Fibroblast of skin of abdomen (primary cell): ENCODE data around the gene GASK1A.

Source experiments
- DNase-seq: peaks from one replicate; pipeline ENCODE4 v3.0.0-alpha.2; 2013

Gene GASK1A

GRCh38 chr3:43014956-43015355, 35.8 kb downstream of the GASK1A start:
- no peak for DNase-seq

- no peak for DNase-seq
These were observed 36.5 kb downstream of the GASK1A start for GRCh38 chr3:43015572-43015971.

DNA sequence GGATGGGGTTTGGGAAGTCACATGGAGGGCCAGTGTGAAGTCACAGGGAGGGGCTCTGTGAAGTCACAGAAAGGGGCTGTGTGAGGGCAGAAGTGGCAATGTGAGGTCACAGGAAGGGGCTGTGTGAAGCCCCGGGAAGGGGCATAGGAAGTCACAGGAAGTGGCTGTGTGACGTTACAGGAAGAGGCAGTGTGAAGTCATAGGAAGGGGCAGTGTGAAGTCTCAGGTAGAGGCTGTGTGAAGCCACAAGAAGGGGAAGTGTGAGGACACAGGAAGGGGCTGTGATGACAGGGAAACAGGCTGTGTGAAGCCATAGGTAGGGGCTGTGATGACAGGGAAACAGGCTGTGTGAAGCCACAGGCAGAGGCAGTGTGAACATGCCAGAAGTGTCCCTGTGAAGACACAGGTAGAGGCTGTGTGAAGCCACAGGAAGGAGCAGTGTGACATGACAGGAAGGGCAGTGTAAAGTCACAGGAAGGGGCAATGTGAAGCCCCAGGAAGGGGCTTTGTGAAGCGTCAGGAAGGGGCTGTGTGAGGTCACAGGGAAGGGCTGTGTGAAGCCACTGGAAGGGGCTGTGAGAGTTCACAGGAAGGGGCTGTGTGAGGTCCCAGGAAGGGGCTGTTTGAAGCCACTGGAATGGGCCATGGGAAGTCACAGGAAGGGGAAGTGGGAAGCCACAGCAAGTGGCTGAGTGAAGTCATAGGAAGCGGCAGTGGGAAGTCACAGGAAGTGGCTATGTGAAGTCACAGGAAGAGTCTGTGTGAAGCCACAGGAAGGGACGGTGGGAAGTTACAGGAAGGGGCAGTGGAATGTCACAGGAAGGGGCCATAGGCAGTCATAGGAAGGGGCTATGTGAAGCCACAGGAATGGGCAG, 37.1 kb downstream of the GASK1A start:
- DNase-seq, result no peak

DNA sequence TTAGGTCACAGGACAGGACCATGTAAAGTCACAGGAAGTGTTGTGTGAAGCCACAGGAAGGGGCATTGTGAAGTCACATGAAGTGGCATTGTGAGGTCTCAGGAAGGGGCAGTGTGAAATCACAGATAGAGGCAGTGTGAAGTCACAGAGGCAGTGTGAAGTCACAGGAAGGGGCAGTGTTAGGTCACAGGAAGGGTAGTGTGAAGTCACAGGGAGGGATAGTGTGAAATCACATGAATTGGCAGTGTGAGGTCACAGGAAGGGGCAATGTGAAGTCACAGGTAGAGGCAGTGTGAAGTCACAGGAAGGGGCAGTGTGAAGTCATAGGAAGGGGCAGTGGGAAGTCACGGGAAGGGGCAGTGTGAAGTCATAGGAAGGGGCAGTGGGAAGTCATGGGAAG, 37.9 kb downstream of the GASK1A start:
- DNase-seq, result no peak

DNA sequence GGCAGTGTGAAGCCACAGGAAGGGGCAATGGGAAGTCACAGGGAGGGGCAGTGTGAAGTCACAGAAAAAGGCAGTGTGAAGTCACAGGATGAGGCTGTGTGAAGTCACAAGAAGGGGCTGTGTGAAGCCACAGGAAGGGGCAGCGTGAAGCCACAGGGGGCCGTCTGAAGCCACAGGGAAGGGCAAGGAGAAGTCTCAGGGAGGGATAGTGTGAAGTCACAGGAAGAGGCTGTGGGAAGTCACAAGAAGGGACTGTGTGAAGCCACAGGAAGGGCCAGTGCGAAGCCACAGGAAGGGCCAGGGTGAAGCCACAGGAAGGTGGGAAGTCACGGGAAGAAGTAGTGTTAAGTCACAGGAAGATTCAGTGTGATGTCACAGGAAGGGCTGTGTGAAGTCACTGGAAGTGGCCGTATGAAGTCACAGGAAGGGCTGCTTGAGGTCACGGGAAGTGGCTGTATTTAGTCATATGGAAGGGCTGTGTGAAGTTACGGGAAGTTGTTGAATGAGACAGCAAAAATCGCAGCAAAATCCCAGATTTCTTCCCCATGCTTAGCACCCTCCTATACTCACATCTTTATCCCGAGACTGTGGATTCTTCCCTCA, 38.6 kb downstream of the GASK1A start:
- no peak for DNase-seq

GRCh38 chr3:43018246-43018645, 39.1 kb downstream of the GASK1A start:
- DNase-seq, result no peak

DNA sequence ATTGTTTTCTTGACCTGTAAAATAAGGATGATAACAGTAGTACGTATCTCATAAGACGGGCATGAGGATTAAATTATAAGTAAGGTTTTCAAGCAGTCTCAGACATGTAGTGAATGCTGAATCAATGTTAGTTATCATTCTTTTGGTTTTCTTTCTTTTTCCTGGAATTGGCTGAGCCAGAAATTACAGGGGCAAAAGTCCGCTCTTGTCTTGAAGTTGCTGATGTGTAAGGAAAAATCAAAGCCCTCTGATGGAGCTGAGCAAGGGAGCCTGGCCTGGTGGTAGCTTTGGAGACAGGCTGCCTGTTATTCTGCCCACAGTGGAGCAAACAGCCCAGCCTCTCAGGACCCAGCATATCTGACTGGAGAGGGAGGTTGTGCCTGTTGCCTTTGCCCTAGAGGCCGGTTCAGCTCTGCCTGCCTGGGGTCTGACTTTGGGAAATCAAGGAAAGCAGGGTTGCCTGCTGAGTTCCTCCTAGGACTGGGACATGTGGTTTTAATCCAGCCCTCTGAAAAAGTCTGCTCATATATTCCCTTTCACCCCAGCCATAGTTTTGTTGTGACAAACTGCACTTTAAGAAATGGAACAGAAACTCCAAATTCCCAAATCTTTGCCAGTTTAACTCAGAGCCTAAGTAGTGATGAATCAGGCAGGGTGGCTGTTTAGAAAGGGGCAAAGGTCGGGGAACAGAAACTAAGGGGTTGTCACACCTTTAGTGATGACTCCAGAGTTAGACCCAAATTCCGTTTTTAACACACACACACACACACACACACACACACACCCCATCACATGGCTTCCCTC, 40.1 kb downstream of the GASK1A start:
- DNase-seq, result peak; percentile 2

GRCh38 chr3:43019826-43020225, 40.7 kb downstream of the GASK1A start:
- no peak for DNase-seq

DNA sequence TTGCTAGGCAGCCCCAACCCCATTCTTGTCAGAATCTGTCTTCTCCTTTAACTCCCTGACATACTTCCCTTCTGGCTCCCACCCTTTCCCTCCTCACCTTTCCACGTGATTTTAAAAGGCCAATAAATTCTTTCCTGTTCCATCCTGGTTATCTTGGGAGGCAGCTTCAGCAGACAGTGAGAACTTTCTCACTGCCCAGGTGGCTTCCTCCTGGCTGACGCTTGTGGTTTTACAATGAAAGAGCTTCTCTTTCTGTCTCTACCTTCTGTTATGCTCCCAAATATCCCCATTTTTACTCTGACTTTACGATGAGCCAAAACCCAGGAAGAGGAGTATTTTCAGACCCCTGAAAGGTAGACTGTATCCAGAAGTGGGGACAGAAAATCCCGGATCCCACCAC, 42.1 kb downstream of the GASK1A start:
- DNase-seq, result no peak

- no peak for DNase-seq
These were observed 43.0 kb downstream of the GASK1A start for GRCh38 chr3:43022121-43022520.

DNA sequence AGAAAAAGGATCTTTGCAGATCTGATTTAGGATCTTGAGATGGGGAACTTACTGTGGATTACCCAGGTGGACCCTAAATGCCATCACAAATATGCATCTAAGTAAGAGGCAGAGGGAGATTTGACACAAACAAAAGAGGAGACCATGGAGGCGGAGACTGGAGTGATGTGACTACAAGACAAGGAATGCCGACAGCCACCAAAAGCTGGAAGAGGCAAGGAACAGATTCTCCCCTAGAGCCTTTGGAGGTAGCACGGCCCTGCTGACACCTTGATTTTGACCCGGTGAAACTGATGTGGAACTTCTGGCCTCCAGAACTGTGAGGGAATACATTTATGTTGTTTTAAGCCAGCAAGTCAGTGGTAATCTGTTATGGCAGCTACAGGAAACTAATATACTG, 44.0 kb downstream of the GASK1A start:
- no peak for DNase-seq

DNA sequence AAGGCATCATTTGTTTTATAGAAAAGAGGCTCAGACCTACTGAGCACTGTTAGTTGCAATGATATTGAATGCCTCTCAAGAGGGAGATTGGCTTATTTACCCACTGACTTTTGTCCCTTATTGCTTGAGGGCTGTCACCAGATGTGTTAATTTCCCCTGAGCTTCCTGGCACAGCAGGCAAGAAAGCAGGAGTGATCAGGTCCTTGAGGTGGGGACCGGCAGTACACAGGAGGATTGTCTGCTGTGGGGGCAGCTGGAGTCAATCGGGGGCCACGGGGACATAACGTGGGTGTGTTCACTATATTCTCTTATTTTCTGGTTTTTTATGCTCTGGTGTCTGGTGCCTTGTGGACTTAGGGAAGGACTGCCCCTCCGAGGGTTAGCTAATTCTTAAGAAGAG, 44.6 kb downstream of the GASK1A start:
- no peak for DNase-seq

GRCh38 chr3:43024181-43024885, 45.2 kb downstream of the GASK1A start:
- DNase-seq, result no peak

DNA sequence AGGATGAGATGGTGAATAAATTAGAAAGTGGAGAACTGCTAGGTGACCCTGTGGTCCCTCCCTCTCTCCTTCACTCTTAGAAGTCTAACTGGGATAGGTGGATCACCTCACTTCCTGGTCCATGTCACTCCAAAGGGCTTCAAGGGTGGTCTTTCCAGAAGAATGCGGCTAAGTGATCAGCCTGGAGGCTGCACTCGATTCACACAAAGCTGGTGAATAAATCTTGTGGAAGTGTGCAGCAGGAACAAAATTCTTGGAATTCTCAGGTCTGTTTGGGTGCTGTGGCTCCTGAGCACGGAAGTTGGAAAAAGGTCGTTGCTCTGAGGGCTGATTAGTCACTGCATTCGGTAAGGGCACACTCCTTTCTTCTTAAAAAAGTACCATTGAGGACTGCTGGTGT, 46.3 kb downstream of the GASK1A start:
- DNase-seq, result no peak

GRCh38 chr3:43028001-43028400, 48.9 kb downstream of the GASK1A start:
- DNase-seq, result no peak

DNA sequence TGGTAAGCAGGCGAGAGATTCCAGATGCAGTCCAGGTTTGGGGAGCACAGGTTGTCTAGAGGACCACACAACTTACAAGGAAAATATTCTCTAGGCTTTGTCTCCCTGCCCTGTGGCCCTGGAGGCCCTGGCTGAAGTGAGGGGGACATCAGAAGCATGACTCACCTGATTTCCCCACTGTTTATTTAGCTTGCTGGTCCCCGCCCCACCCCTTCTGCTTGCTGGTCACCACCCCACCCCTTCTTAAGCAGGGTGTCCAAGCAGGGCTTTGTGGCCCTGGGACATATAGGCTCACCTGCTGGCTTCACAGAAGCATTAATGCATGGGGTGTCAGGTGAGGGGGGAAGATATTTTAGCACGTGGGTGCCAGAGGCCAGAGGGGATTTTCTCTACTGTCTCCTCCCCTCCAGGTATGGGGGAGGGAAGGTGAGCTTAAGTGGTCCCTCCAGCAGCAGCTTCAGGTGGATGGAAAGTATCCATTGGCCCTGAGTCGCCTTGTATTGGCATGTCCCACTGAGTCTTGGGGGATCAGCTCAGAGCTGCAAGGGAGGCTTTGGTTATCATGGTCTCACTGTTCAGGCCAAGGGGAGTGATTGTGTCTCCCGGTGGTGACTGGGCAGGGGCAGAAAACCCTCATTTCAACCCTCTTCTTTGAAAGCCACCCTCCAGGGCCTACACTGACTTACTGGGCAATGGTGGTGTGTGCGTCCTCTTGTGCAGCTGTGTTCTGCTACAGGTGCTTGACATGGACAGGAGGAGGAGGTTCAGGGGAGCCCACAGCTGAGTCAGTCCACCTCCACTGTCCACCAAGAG, 49.8 kb downstream of the GASK1A start:
- DNase-seq, result no peak

DNA sequence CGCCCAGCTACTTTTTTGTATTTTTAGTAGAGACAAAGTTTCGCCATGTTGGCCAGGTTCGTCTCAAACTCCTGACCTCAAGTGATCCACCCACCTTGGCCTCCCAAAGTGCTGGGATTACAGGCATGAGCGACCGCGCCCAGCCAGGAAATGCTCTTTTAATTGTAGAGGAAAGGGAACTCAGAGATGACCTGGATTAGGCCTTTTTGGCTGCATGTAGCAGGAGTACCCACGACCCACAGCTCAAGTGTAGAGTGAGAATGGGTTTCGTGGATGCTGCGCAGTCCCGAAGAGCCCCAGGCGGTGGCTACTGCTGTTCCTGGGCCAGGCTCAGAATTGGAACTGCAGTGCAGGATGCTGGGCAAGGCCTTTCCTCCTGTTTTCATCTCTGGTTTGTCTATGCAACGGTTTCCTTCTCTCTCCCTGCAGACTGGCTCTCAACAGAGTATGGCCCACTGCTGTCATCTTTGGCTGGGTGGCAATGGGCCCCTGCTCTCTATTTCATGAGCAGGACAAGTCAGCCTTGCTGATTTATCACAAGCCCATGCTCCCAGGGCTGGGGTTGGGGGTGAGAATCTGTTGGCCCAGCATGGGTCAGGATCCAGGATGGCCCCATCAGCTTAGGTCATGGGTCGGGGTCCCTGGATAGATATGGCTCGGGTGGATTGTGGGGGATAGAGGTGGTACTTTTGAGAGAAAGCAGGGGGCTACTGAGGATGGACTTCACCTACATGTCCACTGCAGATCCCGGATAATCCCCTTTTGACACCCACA, 51.2 kb downstream of the GASK1A start:
- DNase-seq, result no peak

GRCh38 chr3:43031485-43031884, 52.4 kb downstream of the GASK1A start:
- DNase-seq, result no peak

- no peak for DNase-seq
These were observed 52.9 kb downstream of the GASK1A start for GRCh38 chr3:43031889-43032545.
